Mucosa of descending colon (tissue), 3 donors: ENCODE data around the gene MSMB. TPM values are rescaled to one million over a fixed set of nuclear protein-coding genes. Genes with fewer than 3 reads are reported as not detected.
"Not testable (repeated sequence)": the region's sequence is repeated elsewhere in the genome, so short reads cannot be mapped to it uniquely, and the experiment has no call there.

Experiments used
- ATAC-seq: fragments of 200-7000 bp; cut with Tn5 transposase; one replicate; pipeline ENCODE4 v1.9.1; 2020; ENCODE audit warnings: mild to moderate bottlenecking, moderate library complexity
- DNase-seq, 3 donors: peaks; one replicate each; pipeline ENCODE4 v3.0.0-alpha.2; 2020
- H3K36me3 ChIP-seq: fragments of 200-600 bp; one replicate; pipeline ENCODE4 v1.8.0; 2021; ENCODE audit warnings: low read depth, mild to moderate bottlenecking
- H3K4me1 ChIP-seq: fragments of 200-600 bp; one replicate; pipeline ENCODE4 v1.8.0; 2021; ENCODE audit warnings: low read depth, mild to moderate bottlenecking
- H3K4me3 ChIP-seq: fragments of 200-600 bp; one replicate; pipeline ENCODE4 v1.8.0; 2021; ENCODE audit warnings: mild to moderate bottlenecking
- H3K9me3 ChIP-seq: fragments of 200-600 bp; one replicate; pipeline ENCODE4 v1.8.0; 2021; ENCODE audit warnings: mild to moderate bottlenecking
- CTCF ChIP-seq: fragments of 200-600 bp; IDR thresholded peaks from one replicate; pipeline ENCODE4 v1.8.0; 2022; ENCODE audit warnings: antibody characterized with exemption, mild to moderate bottlenecking
- intact Hi-C, 2 donors: fragments of 100-400 bp; cut with DNase I in 1 of 2; cut with micrococcal nuclease in 1 of 2; formaldehyde crosslinking; loops; one replicate each; pipeline versions ENCODE4 v1.11.0 to v1.11.1; 2022; cut with DNase I, micrococcal nuclease
- total RNA-seq, 3 donors: library from RNA; stranded (reverse); fragmentation: NEBNext Ultra II Directional in 2 of 3; extraction: Animal tissue kit (Norgen Biotek cat#: 25700) in 2 of 3; gene quantifications; one replicate each; pipeline versions ENCODE4 v1.2.1 to v1.2.4, GENCODE V29; 2021 to 2023
- donor health status: DM: no; HTN: no; CAD: no; lungs with moderate emphysema.
- donor health status: DM: no; HTN: no; CAD: no.
- donor health status: DM: no; HTN: yes; CAD: no.

MSMB gene
- total RNA-seq, 3 donors from 2014 or later = not detected

GRCh38 chr10:46055771-46056170, 9.7 kb upstream of the MSMB start:
- Histone ChIP-seq H3K36me3 (no peaks in the 10 kb centered on the region), H3K4me1 (no peaks in the 10 kb centered on the region), H3K9me3 (peaks cover 8% of the 10 kb centered on the region), H3K4me3 (no peak overlapping the region)
- DNase-seq = no peak
- intact Hi-C loops = no loop called here
- ATAC-seq = no peak
- no peak for TF ChIP-seq CTCF

GRCh38 chr10:46053534-46054434, 7.7 kb upstream of the MSMB start:
- Histone ChIP-seq H3K9me3 (peaks cover 8% of the 10 kb centered on the region), H3K4me3 (no peak overlapping the region), H3K36me3 (no peaks in the 10 kb centered on the region), H3K4me1 (no peaks in the 10 kb centered on the region)
- no peak for ATAC-seq
- TF ChIP-seq CTCF = no peak
- no peak for DNase-seq
- intact Hi-C loops = no loop called here

GRCh38 chr10:46052791-46053375, 6.8 kb upstream of the MSMB start:
- no peak for DNase-seq
- no peaks in the 10 kb centered on the region for H3K36me3 ChIP-seq
- no peaks in the 10 kb centered on the region for H3K4me1 ChIP-seq
- ATAC-seq = no peak
- TF ChIP-seq CTCF = no peak
- intact Hi-C loops = no loop called here
- H3K4me3 ChIP-seq = no peak overlapping the region
- peaks cover 8% of the 10 kb centered on the region for H3K9me3 ChIP-seq

- ATAC-seq (no peak), DNase-seq (no peak)
- intact Hi-C loops = no loop called here
- H3K9me3 ChIP-seq = peaks cover 6% of the 10 kb centered on the region
- H3K4me3 ChIP-seq = no peak overlapping the region
- H3K4me1 ChIP-seq = no peaks in the 10 kb centered on the region
- H3K36me3 ChIP-seq = no peaks in the 10 kb centered on the region
- TF ChIP-seq CTCF = no peak
Observed at GRCh38 chr10:46052057-46052790, 6.2 kb upstream of the MSMB start.

- DNase-seq (no peak), ATAC-seq (peak; percentile 28)
- TF ChIP-seq CTCF = no peak
- intact Hi-C loops = no loop called here
- no peaks in the 10 kb centered on the region for H3K9me3 ChIP-seq
- no peaks in the 10 kb centered on the region for H3K4me1 ChIP-seq
- no peaks in the 10 kb centered on the region for H3K36me3 ChIP-seq
- H3K4me3 ChIP-seq = no peak overlapping the region
Observed at GRCh38 chr10:46050941-46051623, 5.0 kb upstream of the MSMB start.

GRCh38 chr10:46049497-46049831, 3.4 kb upstream of the MSMB start:
- H3K4me1 ChIP-seq, ATAC-seq, DNase-seq, H3K36me3 ChIP-seq, intact Hi-C loops, H3K4me3 ChIP-seq, H3K9me3 ChIP-seq: not testable (repeated sequence)
